GM12891 (cell line): ENCODE measurements around the gene LAMB4.

Experiments
- PAX5 ChIP-seq: IDR thresholded peaks from 2 replicates; pipeline ENCODE4 v1.6.1; 2011; ENCODE audit warnings: low read length, moderate library complexity, mild to moderate bottlenecking; ENCODE audit not compliant: insufficient read depth, severe bottlenecking
- POLR2A ChIP-seq: IDR thresholded peaks from 2 replicates; pipeline ENCODE4 v1.6.1; 2011; ENCODE audit warnings: low read depth, low read length, control low read depth
- POLR2AphosphoS5 ChIP-seq: IDR thresholded peaks from 2 replicates; pipeline ENCODE4 v1.6.1; 2011; ENCODE audit warnings: low read depth, low read length, control low read depth
- POU2F2 ChIP-seq: IDR thresholded peaks from 2 replicates; pipeline ENCODE4 v1.6.1; 2011; ENCODE audit warnings: low read depth, mild to moderate bottlenecking, control low read depth, low read length, moderate library complexity
- TAF1 ChIP-seq: IDR thresholded peaks from 2 replicates; pipeline ENCODE4 v1.6.1; 2011; ENCODE audit warnings: low read depth, low read length, control low read depth

DNA sequence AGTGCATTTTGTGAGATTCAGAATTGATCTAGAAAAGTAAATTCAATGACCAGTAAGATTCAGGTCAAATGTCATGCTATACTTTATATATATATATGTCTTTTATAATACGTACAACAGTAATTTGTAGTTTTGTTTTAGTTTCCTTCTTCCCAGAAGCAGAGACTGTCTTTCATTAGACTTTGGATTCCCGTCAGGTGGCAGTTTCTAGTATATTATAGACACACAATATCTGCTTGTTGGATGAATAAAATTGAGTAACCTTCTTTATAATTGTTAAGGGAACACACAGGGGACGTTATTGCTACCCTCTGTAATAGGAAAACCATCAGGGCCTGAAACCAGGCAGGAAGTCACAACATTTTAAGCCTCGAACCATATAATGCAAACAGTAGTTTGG is 121.9 kb downstream of the LAMB4 start:
- TF ChIP-seq POLR2A (no peak), TAF1 (no peak), PAX5 (no peak), POLR2AphosphoS5 (no peak), POU2F2 (no peak)
